ENCODE data around the gene KCNIP3. TPM values are rescaled to one million over a fixed set of nuclear protein-coding genes. Genes with fewer than 3 reads are reported as not detected.

The KCNIP3 gene
- polyA plus RNA-seq, 1 of the 3 experiments (the other 2 are of a cell fraction), result 0.97 TPM

DNA sequence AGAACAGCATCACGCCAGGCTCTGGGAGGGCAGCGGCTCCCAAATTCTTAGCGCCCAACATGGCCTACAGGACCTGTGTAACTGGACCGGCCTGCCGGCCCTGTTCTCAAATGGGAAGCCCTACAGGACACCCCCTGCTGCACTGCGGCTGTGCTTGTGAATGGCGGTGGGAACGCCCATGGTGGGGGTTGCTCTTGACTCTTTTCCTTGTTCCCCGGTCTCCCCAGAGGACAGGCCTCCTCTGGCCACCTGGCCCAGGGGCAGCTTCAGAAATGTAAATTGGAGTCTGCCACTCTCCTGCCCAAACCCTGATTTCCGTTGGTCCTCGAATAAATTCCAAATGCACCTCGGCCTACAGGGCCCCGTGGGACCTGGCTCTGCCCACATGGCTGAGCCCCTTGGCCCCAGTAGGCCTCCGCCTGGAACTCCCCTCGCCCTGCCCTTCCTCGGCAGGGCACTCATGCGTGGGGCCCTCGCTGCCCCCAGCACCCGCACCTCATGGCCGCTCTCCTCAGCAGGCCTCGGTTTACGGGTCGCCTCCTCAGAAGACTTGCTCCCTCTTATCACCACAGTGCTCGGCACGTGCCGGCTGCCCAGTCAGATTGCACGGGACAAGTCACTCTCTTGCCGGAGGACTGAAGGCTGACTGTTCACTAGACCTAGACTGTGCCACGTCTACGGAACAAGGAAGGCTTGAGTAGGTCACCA lies 29.4 kb downstream of the KCNIP3 start:
- Histone ChIP-seq H3K27me3 (ENCODE audit: insufficient read depth) (no peaks in the 10 kb centered on the region), H3K36me3 (replicated peaks in 1 of 2; ENCODE audit: control insufficient read depth in 1 of 2, insufficient read depth in 2 of 2, low read length in 1 of 2) (no peaks in the 10 kb centered on the region), H2AFZ (ENCODE audit: low read depth) (no peak overlapping the region), H3K4me2 (no peak overlapping the region), H3K27ac (ENCODE audit: low read depth in 2 of 2, low read length in 1 of 2) (no peak overlapping the region), H3F3A (replicated peaks; ENCODE audit: insufficient read depth) (no peaks in the 10 kb centered on the region), H3K9me2 (no peaks in the 10 kb centered on the region), H3K79me2 (ENCODE audit: insufficient read depth) (no peaks in the 10 kb centered on the region), H3K4me3 (ENCODE audit: low read depth in 2 of 2, low read length in 1 of 2) (no peak overlapping the region), H3K4me1 (ENCODE audit: control insufficient read depth in 1 of 2, insufficient read depth in 2 of 2, low read depth in 1 of 2, low read length in 1 of 2) (no peaks in the 10 kb centered on the region; a peak in 1 of 4 replicates), H3K9ac (no peak overlapping the region), H3K9me3 (no peaks in the 10 kb centered on the region), H4K20me1 (ENCODE audit: insufficient read depth) (no peaks in the 10 kb centered on the region)
- POLR2A ChIA-PET, result no interaction called here
- TF ChIP-seq GATA2 (CRISPR knock-in tag; IDR thresholded peaks at IDR 0.05) (no peak), GABPA (IDR thresholded peaks at IDR 0.05; ENCODE audit: low read depth) (no peak), IRF3 (IDR thresholded peaks at IDR 0.05; ENCODE audit: low read depth, low read length) (no peak), RCOR1 (IDR thresholded peaks at IDR 0.05; ENCODE audit: low read length) (no peak), MXI1 (IDR thresholded peaks at IDR 0.05; ENCODE audit: low read depth, low read length) (no peak), SMC3 (IDR thresholded peaks at IDR 0.05; ENCODE audit: low read depth, low read length) (no peak), POLR2AphosphoS5 (IDR thresholded peaks at IDR 0.05; ENCODE audit: low read depth, low read length) (no peak), EP300 (IDR thresholded peaks at IDR 0.05; ENCODE audit: borderline replicate concordance in 1 of 2, low read depth in 1 of 2, low read length in 1 of 2) (no peak), RAD21 (IDR thresholded peaks at IDR 0.05; ENCODE audit: low read length) (no peak), JUND (IDR thresholded peaks at IDR 0.05) (no peak), NFIC (IDR thresholded peaks at IDR 0.05; ENCODE audit: borderline replicate concordance) (no peak), FOXJ3 (CRISPR knock-in tag; IDR thresholded peaks at IDR 0.05) (no peak), MAX (IDR thresholded peaks at IDR 0.05; ENCODE audit: low read depth) (no peak), ELF1 (IDR thresholded peaks at IDR 0.05) (no peak), TCF12 (IDR thresholded peaks at IDR 0.05) (no peak)
- TF ChIP-seq, protein P1, sequence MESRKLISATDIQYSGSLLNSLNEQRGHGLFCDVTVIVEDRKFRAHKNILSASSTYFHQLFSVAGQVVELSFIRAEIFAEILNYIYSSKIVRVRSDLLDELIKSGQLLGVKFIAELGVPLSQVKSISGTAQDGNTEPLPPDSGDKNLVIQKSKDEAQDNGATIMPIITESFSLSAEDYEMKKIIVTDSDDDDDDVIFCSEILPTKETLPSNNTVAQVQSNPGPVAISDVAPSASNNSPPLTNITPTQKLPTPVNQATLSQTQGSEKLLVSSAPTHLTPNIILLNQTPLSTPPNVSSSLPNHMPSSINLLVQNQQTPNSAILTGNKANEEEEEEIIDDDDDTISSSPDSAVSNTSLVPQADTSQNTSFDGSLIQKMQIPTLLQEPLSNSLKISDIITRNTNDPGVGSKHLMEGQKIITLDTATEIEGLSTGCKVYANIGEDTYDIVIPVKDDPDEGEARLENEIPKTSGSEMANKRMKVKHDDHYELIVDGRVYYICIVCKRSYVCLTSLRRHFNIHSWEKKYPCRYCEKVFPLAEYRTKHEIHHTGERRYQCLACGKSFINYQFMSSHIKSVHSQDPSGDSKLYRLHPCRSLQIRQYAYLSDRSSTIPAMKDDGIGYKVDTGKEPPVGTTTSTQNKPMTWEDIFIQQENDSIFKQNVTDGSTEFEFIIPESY (IDR thresholded peaks at IDR 0.05; ENCODE audit: borderline replicate concordance, low read depth), result no peak
- TF ChIP-seq, protein P2, sequence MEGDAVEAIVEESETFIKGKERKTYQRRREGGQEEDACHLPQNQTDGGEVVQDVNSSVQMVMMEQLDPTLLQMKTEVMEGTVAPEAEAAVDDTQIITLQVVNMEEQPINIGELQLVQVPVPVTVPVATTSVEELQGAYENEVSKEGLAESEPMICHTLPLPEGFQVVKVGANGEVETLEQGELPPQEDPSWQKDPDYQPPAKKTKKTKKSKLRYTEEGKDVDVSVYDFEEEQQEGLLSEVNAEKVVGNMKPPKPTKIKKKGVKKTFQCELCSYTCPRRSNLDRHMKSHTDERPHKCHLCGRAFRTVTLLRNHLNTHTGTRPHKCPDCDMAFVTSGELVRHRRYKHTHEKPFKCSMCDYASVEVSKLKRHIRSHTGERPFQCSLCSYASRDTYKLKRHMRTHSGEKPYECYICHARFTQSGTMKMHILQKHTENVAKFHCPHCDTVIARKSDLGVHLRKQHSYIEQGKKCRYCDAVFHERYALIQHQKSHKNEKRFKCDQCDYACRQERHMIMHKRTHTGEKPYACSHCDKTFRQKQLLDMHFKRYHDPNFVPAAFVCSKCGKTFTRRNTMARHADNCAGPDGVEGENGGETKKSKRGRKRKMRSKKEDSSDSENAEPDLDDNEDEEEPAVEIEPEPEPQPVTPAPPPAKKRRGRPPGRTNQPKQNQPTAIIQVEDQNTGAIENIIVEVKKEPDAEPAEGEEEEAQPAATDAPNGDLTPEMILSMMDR (IDR thresholded peaks at IDR 0.05), result no peak
- TF ChIP-seq, protein P3, sequence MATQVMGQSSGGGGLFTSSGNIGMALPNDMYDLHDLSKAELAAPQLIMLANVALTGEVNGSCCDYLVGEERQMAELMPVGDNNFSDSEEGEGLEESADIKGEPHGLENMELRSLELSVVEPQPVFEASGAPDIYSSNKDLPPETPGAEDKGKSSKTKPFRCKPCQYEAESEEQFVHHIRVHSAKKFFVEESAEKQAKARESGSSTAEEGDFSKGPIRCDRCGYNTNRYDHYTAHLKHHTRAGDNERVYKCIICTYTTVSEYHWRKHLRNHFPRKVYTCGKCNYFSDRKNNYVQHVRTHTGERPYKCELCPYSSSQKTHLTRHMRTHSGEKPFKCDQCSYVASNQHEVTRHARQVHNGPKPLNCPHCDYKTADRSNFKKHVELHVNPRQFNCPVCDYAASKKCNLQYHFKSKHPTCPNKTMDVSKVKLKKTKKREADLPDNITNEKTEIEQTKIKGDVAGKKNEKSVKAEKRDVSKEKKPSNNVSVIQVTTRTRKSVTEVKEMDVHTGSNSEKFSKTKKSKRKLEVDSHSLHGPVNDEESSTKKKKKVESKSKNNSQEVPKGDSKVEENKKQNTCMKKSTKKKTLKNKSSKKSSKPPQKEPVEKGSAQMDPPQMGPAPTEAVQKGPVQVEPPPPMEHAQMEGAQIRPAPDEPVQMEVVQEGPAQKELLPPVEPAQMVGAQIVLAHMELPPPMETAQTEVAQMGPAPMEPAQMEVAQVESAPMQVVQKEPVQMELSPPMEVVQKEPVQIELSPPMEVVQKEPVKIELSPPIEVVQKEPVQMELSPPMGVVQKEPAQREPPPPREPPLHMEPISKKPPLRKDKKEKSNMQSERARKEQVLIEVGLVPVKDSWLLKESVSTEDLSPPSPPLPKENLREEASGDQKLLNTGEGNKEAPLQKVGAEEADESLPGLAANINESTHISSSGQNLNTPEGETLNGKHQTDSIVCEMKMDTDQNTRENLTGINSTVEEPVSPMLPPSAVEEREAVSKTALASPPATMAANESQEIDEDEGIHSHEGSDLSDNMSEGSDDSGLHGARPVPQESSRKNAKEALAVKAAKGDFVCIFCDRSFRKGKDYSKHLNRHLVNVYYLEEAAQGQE (IDR thresholded peaks at IDR 0.05; ENCODE audit: low read depth, low read length), result no peak
- no peak for DNase-seq
- CTCF ChIA-PET, result interaction anchor here (1.8 to 5.6 kb wide), 2 partner anchors 11 to 18 kb away, joined by 6 to 40 read pairs; no protein-coding TSS in a partner anchor
- WGBS (ENCODE audit: low lambda C conversion rate), result 89% methylated on average over 28 of the region's 30 CpGs
